Vagina (tissue), 2 donors: ENCODE measurements around the gene BIN2. TPM values are rescaled to one million over a fixed set of nuclear protein-coding genes. Genes with fewer than 3 reads are reported as not detected.
A peak's percentile ranks its signal among the peaks of the same experiment; 100 is the strongest.

Source experiments
- DNase-seq, 2 donors: peaks; one replicate each; pipeline ENCODE4 v3.0.0-alpha.2; 2017; ENCODE audit errors: extremely low spot score in 2 of 2
- H3K27ac ChIP-seq: fragments of 200-600 bp; sonication (generic); one replicate; pipeline ENCODE4 v1.5.1; 2019
- H3K27me3 ChIP-seq: fragments of 200-600 bp; sonication (generic); one replicate; pipeline ENCODE4 v1.5.1; 2019
- H3K36me3 ChIP-seq, 2 donors: fragments of 200-600 bp; sonication (generic); one replicate each; pipeline ENCODE4 v1.5.1; 2017 to 2019
- H3K4me1 ChIP-seq: fragments of 200-600 bp; sonication (generic); one replicate; pipeline ENCODE4 v1.5.1; 2019
- H3K4me3 ChIP-seq, 2 donors: fragments of 200-600 bp; sonication (generic); 1 replicate in 1 of 2; 2 replicates in 1 of 2; pipeline ENCODE4 v1.5.1; 2016 to 2019
- H3K9me3 ChIP-seq: fragments of 200-600 bp; sonication (generic); one replicate; pipeline ENCODE4 v1.5.1; 2019
- CTCF ChIP-seq, 3 experiments: fragments of 450-650 bp in 2 of 3; fragments of 200-600 bp in 1 of 3; sonication (generic) in 1 of 3; IDR thresholded peaks; one replicate each; pipeline ENCODE4 v1.5.1; 2017 to 2019; ENCODE audit warnings: antibody characterized with exemption in 3 of 3, mild to moderate bottlenecking in 2 of 3, moderate library complexity in 2 of 3
- POLR2A ChIP-seq, 2 donors: fragments of 450-650 bp; IDR thresholded peaks; one replicate each; pipeline ENCODE4 v1.6.1; 2017; ENCODE audit warnings: antibody characterized with exemption in 2 of 2, mild to moderate bottlenecking in 2 of 2, moderate library complexity in 2 of 2
- POLR2AphosphoS5 ChIP-seq, 2 donors: sonication (generic); formaldehyde crosslinking; IDR thresholded peaks; one replicate each; pipeline ENCODE4 v1.9.0; 2017; ENCODE audit warnings: antibody characterized with exemption in 2 of 2, mild to moderate bottlenecking in 2 of 2, low read depth in 1 of 2; ENCODE audit not compliant: insufficient read depth in 1 of 2
- intact Hi-C: fragments of 100-400 bp; cut with DNase I; formaldehyde crosslinking; loops from one replicate; pipeline ENCODE4 v1.15.1; 2023
- total RNA-seq: library from RNA; depleted of rRNA; stranded (reverse); fragments of >200 nt; gene quantifications from one replicate; pipeline ENCODE4 v1.2.3, GENCODE V29; 2016

Gene BIN2
- total RNA-seq, 1 donor from 2014 or later: 6.4 TPM

GRCh38 chr12:51324953-51325352, 979 bp upstream of the BIN2 start:
- Histone ChIP-seq H3K27ac (no peak overlapping the region), H3K4me1 (peaks cover 39% of the 10 kb centered on the region), H3K9me3 (no peaks in the 10 kb centered on the region), H3K36me3 (no peaks in the 10 kb centered on the region), H3K4me3 (no peak overlapping the region), H3K27me3 (no peaks in the 10 kb centered on the region)
- intact Hi-C loops: no loop called here
- no peak for DNase-seq
- TF ChIP-seq POLR2AphosphoS5 (IDR thresholded peaks at IDR 0.05; ENCODE audit: insufficient read depth in 1 of 2, low read depth in 1 of 2): peak in 1 of 2 donors; percentile 58
- no peak for TF ChIP-seq POLR2A (IDR thresholded peaks at IDR 0.05)
- no peak for TF ChIP-seq CTCF (IDR thresholded peaks at IDR 0.05)

GRCh38 chr12:51323317-51323960, 535 bp downstream of the BIN2 start:
- Histone ChIP-seq H3K9me3 (no peaks in the 10 kb centered on the region), H3K4me1 (peaks cover 47% of the 10 kb centered on the region), H3K4me3 (peak overlapping the region in 1 of 2 donors; percentile 28), H3K36me3 (no peaks in the 10 kb centered on the region), H3K27ac (peak overlapping the region; percentile 28), H3K27me3 (no peaks in the 10 kb centered on the region)
- intact Hi-C loops: no loop called here
- no peak for TF ChIP-seq CTCF (IDR thresholded peaks at IDR 0.05)
- TF ChIP-seq POLR2AphosphoS5 (IDR thresholded peaks at IDR 0.05; ENCODE audit: insufficient read depth in 1 of 2, low read depth in 1 of 2): no peak
- no peak for TF ChIP-seq POLR2A (IDR thresholded peaks at IDR 0.05)
- no peak for DNase-seq

- H3K4me1 ChIP-seq: peaks cover 47% of the 10 kb centered on the region
- intact Hi-C loops: no loop called here
- TF ChIP-seq POLR2A (IDR thresholded peaks at IDR 0.05) (no peak), CTCF (IDR thresholded peaks at IDR 0.05) (no peak), POLR2AphosphoS5 (IDR thresholded peaks at IDR 0.05; ENCODE audit: insufficient read depth in 1 of 2, low read depth in 1 of 2) (no peak)
- H3K36me3 ChIP-seq: no peaks in the 10 kb centered on the region
- no peaks in the 10 kb centered on the region for H3K9me3 ChIP-seq
- no peaks in the 10 kb centered on the region for H3K27me3 ChIP-seq
- no peak overlapping the region for H3K4me3 ChIP-seq
- no peak for DNase-seq
- H3K27ac ChIP-seq: no peak overlapping the region
Measured at GRCh38 chr12:51322452-51322851, 1.5 kb downstream of the BIN2 start.

- H3K27ac ChIP-seq: no peak overlapping the region
- peaks cover 41% of the 10 kb centered on the region for H3K4me1 ChIP-seq
- intact Hi-C loops: no loop called here
Measured at GRCh38 chr12:51321882-51322281, 2.1 kb downstream of the BIN2 start.

More at GRCh38 chr12:51321882-51322281, 2.1 kb downstream of the BIN2 start:
- no peak for DNase-seq
- TF ChIP-seq CTCF (IDR thresholded peaks at IDR 0.05): no peak
- H3K9me3 ChIP-seq: no peaks in the 10 kb centered on the region
- H3K27me3 ChIP-seq: no peaks in the 10 kb centered on the region
- H3K36me3 ChIP-seq: no peaks in the 10 kb centered on the region
- H3K4me3 ChIP-seq: no peak overlapping the region
